ENCODE data around the gene SRPK2. TPM values are rescaled to one million over a fixed set of nuclear protein-coding genes. Genes with fewer than 3 reads are reported as not detected.

The SRPK2 gene
- total and polyA plus RNA-seq, 2 of the 8 experiments (the other 6 are each of a cell fraction or from before 2014, with no cell fraction given): 10.0 to 47.1 TPM

DNA sequence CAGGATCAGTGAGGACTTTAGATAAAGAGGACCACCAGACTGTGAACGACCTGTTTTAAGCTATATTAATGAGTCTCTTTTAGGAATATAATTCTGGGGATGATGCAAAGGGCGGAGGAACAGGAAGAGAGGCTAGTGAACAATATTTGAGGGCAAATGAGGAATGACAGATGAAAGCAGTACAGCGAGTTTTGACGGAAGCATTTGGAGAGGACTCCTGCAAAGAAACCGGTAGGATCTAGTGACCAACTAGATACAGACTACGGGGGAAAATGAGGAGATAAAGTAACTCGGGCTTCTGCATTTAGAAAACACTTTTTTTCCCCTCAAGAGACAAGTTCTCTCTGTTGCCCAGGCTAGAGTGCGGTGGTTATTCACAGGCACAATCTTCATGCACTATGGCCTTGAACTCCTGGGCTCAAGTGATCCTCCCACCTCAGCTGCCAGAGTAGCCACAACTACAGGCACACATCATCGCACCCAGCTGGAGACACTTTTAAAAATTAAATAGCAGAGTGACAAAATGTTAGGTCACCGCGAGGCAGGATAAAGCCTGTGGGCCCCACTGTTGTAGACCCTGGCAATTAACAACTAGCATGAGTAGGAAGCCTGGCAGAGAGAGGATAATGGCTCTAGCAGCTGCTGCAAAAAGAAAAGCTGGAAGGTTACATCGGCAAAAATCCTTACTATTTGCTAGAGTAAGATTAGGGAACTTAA lies 143.2 kb downstream of the SRPK2 start:
- H2AK5ac ChIP-seq (ENCODE audit: low read depth, low read length): no peak overlapping the region
- H3K9ac ChIP-seq (replicated peaks in 1 of 4; ENCODE audit: extremely low read depth in 1 of 4, low read depth in 3 of 4, low read length in 3 of 4): no peak overlapping the region
- H3K14ac ChIP-seq (ENCODE audit: insufficient read length): no peak overlapping the region
- H3K9me3 ChIP-seq (ENCODE audit: insufficient read depth in 2 of 2, low read depth in 1 of 2, low read length in 1 of 2): no peaks in the 10 kb centered on the region; a peak in 1 of 4 replicates
- no peak for FAIRE-seq
- no peak for DNase-seq (ENCODE audit: low read depth in 1 of 2, low spot score in 2 of 2)
- ChIA-PET CTCF (ENCODE audit: partially characterized antibody) (interaction anchor here (0.6 to 1.2 kb wide), 4 partner anchors 47 to 259 kb away, joined by 3 to 4 read pairs (median 3); no protein-coding TSS in a partner anchor), POLR2A (ENCODE audit: partially characterized antibody) (no interaction called here)
- H3K18ac ChIP-seq (ENCODE audit: extremely low read depth, low read length): peak overlapping the region; percentile 24; the same call in 1 of the 2 replicates
- H3K27ac ChIP-seq (ENCODE audit: low read depth, low read length): no peak overlapping the region
- no peak overlapping the region for H2BK20ac ChIP-seq (ENCODE audit: low read length)
- H3K23ac ChIP-seq (ENCODE audit: insufficient read length): no peak overlapping the region
- H4K20me1 ChIP-seq (replicated peaks in 1 of 2; ENCODE audit: control insufficient read depth in 1 of 2, insufficient read depth in 2 of 2, low read length in 2 of 2): peaks cover 0 to 2% of the 10 kb centered on the region in 2 experiments
- H2BK5ac ChIP-seq (ENCODE audit: low read depth, low read length): 0 out of 2 replicates have a peak overlapping the region, but pooled peaks have one; percentile 45
- H3K79me2 ChIP-seq (ENCODE audit: control insufficient read depth in 1 of 2, insufficient read depth in 2 of 2, low read length in 2 of 2): peaks cover 0 to 37% of the 10 kb centered on the region in 2 experiments; a peak in 3 of 4 replicates
- H2AFZ ChIP-seq (ENCODE audit: low read length): no peak overlapping the region
- H2BK120ac ChIP-seq (replicated peaks; ENCODE audit: low read depth, low read length): no peak overlapping the region
- no peak overlapping the region for H2BK12ac ChIP-seq (ENCODE audit: low read depth, low read length)
- H3K4me1 ChIP-seq (replicated peaks in 1 of 4; ENCODE audit: control insufficient read depth in 3 of 4, insufficient read depth in 4 of 4, low read length in 3 of 4): peaks cover 0 to 4% (median 3%) of the 10 kb centered on the region in 4 experiments; a peak in 4 of 7 replicates
- no peak overlapping the region for H3K4ac ChIP-seq (replicated peaks; ENCODE audit: insufficient read length, low read depth, low read length)
- WGBS, 2 experiments (ENCODE audit: extremely low coverage in 1 of 2, insufficient coverage in 1 of 2, insufficient read length in 1 of 2, insufficient replicate concordance in 2 of 2, low coverage in 1 of 2, low lambda C conversion rate in 2 of 2, missing lambda C conversion rate in 1 of 2): 90% methylated on average over 12 of the region's 12 CpGs; no CpG with 5 or more reads in 1 of the 2 experiments
- H3K23me2 ChIP-seq (ENCODE audit: low read depth, low read length): peaks cover 2% of the 10 kb centered on the region; the same call in 1 of the 2 replicates
- H3K4me3 ChIP-seq (ENCODE audit: extremely low read depth in 1 of 4, insufficient read depth in 2 of 4, low read depth in 3 of 4, low read length in 4 of 4): no peak overlapping the region
- no peak overlapping the region for H4K8ac ChIP-seq (ENCODE audit: extremely low read depth, insufficient read depth, low read length)
- H3K4me2 ChIP-seq (ENCODE audit: insufficient read depth in 1 of 2, low read depth in 2 of 2, low read length in 2 of 2): no peak overlapping the region
- H3K36me3 ChIP-seq (ENCODE audit: control insufficient read depth in 2 of 4, insufficient read depth in 4 of 4, low read length in 3 of 4): no peaks in the 10 kb centered on the region
- peaks cover 3% of the 10 kb centered on the region; the same call in 1 of the 2 replicates for H3K79me1 ChIP-seq (ENCODE audit: low read depth, low read length)
- no peak overlapping the region for H3K56ac ChIP-seq (replicated peaks; ENCODE audit: insufficient read length, low read depth, low read length)
- no peak overlapping the region for H4K91ac ChIP-seq (replicated peaks; ENCODE audit: insufficient read length, low read length)
- no peaks in the 10 kb centered on the region for H3K27me3 ChIP-seq (replicated peaks in 1 of 4; ENCODE audit: control insufficient read depth in 3 of 4, extremely low read depth in 1 of 4, insufficient read depth in 3 of 4, low read length in 3 of 4)
- H4K5ac ChIP-seq (ENCODE audit: insufficient read length, low read depth, low read length): no peak overlapping the region
- no peak overlapping the region; the same call in 1 of the 2 replicates for H2BK15ac ChIP-seq (ENCODE audit: low read length)
- TF ChIP-seq, protein P1, sequence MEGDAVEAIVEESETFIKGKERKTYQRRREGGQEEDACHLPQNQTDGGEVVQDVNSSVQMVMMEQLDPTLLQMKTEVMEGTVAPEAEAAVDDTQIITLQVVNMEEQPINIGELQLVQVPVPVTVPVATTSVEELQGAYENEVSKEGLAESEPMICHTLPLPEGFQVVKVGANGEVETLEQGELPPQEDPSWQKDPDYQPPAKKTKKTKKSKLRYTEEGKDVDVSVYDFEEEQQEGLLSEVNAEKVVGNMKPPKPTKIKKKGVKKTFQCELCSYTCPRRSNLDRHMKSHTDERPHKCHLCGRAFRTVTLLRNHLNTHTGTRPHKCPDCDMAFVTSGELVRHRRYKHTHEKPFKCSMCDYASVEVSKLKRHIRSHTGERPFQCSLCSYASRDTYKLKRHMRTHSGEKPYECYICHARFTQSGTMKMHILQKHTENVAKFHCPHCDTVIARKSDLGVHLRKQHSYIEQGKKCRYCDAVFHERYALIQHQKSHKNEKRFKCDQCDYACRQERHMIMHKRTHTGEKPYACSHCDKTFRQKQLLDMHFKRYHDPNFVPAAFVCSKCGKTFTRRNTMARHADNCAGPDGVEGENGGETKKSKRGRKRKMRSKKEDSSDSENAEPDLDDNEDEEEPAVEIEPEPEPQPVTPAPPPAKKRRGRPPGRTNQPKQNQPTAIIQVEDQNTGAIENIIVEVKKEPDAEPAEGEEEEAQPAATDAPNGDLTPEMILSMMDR (IDR thresholded peaks at IDR 0.05; ENCODE audit: control extremely low read depth in 1 of 3, insufficient read depth in 1 of 3, low read depth in 1 of 3, low read length in 3 of 3): no peak
- TF ChIP-seq TAF7 (optimal IDR thresholded peaks at IDR 0.05; ENCODE audit: borderline replicate concordance, low read depth, low read length): no peak
- TF ChIP-seq SUZ12 (IDR thresholded peaks at IDR 0.05; ENCODE audit: low read length): no peak
- no peak for TF ChIP-seq RNF2 (IDR thresholded peaks at IDR 0.05; ENCODE audit: borderline replicate concordance, low read depth, low read length, missing control alignments, poor library complexity, severe bottlenecking)
- TF ChIP-seq PHF8 (conservative IDR thresholded peaks at IDR 0.05; ENCODE audit: low read depth, low read length): no peak
- no peak for TF ChIP-seq EZH2 (IDR thresholded peaks at IDR 0.05; ENCODE audit: low read depth, low read length, severe bottlenecking)
- TF ChIP-seq CBX5 (IDR thresholded peaks at IDR 0.05; ENCODE audit: low read depth, low read length): no peak
- TF ChIP-seq SP2 (IDR thresholded peaks at IDR 0.05; ENCODE audit: low read length): no peak
- TF ChIP-seq POLR2A (IDR thresholded peaks at IDR 0.05; ENCODE audit: control extremely low read depth in 1 of 2, low read depth in 2 of 2, low read length in 2 of 2): no peak
